ENCODE measurements around the gene NINL. TPM values are rescaled to one million over a fixed set of nuclear protein-coding genes. Genes with fewer than 3 reads are reported as not detected.
"Not testable (repeated sequence)": the region's sequence is repeated elsewhere in the genome, so short reads cannot be mapped to it uniquely, and the experiment has no call there.

Gene NINL
- total RNA-seq, 4 donors from 2014 or later, result 0.24 to 6.1 (median 0.88) TPM

DNA sequence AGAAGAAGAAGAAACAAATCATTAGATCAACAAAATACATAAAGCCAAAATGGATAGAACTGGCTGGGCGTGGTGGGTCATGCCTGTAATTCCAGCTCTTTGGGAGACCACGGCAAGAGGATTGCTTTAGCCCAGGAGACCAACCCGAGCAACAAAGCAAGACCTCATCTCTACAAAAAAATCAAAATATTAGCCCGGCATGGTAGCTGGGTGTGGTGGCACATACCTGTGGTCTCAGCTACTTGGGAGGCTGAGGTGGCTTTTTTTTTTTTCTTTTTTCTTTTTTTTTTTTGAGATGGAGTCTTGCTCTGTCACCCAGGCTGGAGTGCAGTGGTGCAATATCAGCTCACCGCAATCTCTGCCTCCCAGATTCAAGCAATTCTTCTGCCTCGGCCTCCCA is 21.5 kb downstream of the NINL start:
- no peak for ATAC-seq
- TF ChIP-seq POLR2A (IDR thresholded peaks at IDR 0.05), result no peak
- TF ChIP-seq, protein P1, sequence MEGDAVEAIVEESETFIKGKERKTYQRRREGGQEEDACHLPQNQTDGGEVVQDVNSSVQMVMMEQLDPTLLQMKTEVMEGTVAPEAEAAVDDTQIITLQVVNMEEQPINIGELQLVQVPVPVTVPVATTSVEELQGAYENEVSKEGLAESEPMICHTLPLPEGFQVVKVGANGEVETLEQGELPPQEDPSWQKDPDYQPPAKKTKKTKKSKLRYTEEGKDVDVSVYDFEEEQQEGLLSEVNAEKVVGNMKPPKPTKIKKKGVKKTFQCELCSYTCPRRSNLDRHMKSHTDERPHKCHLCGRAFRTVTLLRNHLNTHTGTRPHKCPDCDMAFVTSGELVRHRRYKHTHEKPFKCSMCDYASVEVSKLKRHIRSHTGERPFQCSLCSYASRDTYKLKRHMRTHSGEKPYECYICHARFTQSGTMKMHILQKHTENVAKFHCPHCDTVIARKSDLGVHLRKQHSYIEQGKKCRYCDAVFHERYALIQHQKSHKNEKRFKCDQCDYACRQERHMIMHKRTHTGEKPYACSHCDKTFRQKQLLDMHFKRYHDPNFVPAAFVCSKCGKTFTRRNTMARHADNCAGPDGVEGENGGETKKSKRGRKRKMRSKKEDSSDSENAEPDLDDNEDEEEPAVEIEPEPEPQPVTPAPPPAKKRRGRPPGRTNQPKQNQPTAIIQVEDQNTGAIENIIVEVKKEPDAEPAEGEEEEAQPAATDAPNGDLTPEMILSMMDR (IDR thresholded peaks at IDR 0.05 in 4 of 5, conservative IDR thresholded peaks at IDR 0.05 in 1 of 5), result no peak
- H3K4me3 ChIP-seq, result no peak overlapping the region

DNA sequence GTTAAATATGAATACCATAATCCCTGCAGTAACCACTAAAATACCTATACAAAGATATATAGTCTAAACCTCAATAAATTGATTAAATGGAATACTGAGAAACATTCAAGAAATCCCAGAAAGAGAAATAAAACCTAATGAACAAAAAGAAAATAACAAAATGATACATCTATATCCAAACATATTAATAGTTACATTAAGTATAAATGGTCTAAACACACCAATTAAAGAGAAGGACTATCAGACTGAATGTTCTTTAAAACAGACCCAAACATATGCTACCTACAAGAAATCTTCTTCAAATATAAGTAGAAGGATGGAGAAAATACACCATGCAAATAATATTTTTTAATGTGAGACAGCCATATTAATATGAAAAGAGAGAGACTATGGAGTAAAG is 22.0 kb downstream of the NINL start:
- Histone ChIP-seq H3K27ac (no peak overlapping the region), H3K4me3 (no peak overlapping the region), H3K36me3 (no peaks in the 10 kb centered on the region), H3K27me3 (no peaks in the 10 kb centered on the region), H3K4me1 (no peaks in the 10 kb centered on the region), H3K9me3 (peaks cover 0 to 6% (median 0%) of the 10 kb centered on the region in 3 donors)
- ATAC-seq, result no peak
- TF ChIP-seq, protein P1 (IDR thresholded peaks at IDR 0.05 in 4 of 5, conservative IDR thresholded peaks at IDR 0.05 in 1 of 5), result no peak
- no peak for TF ChIP-seq POLR2A (IDR thresholded peaks at IDR 0.05)
- no peak for DNase-seq
- in situ Hi-C loops (cut with MboI; ENCODE audit: low sequenced_read_pairs in 4 of 4) (no loop called here), intact Hi-C loops (cut with DNase I; ENCODE audit: low total_unique reads) (no loop called here)

More for the DNA sequence above, 21.5 kb downstream of the NINL start:
- H3K27me3 ChIP-seq, result no peaks in the 10 kb centered on the region
- H3K4me1 ChIP-seq, result no peaks in the 10 kb centered on the region
- H3K36me3 ChIP-seq, result no peaks in the 10 kb centered on the region
- in situ Hi-C loops (cut with MboI; ENCODE audit: low sequenced_read_pairs in 4 of 4), result no loop called here
- intact Hi-C loops (cut with DNase I; ENCODE audit: low total_unique reads), result no loop called here
- peaks cover 0 to 6% (median 0%) of the 10 kb centered on the region in 3 donors for H3K9me3 ChIP-seq
- H3K27ac ChIP-seq, result no peak overlapping the region
- DNase-seq, result no peak

DNA sequence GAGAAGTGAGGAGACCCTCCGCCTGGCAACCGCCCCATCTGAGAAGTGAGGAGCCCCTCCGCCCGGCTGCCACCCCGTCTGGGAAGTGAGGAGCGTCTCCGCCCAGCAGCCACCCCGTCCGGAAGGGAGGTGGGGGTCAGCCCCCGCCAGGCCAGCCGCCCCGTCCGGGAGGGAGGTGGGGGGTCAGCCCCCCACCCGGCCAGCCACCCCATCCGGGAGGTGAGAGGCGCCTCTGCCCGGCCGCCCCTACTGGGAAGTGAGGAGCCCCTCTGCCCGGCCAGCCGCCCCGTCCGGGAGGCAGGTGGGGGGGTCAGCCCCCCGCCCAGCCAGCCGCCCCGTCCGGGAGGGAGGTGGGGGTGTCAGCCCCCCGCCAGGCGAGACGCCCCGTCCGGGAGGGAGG is 23.6 kb downstream of the NINL start:
- in situ Hi-C loops (cut with MboI; ENCODE audit: low sequenced_read_pairs in 4 of 4); H3K36me3 ChIP-seq: not testable (repeated sequence)

DNA sequence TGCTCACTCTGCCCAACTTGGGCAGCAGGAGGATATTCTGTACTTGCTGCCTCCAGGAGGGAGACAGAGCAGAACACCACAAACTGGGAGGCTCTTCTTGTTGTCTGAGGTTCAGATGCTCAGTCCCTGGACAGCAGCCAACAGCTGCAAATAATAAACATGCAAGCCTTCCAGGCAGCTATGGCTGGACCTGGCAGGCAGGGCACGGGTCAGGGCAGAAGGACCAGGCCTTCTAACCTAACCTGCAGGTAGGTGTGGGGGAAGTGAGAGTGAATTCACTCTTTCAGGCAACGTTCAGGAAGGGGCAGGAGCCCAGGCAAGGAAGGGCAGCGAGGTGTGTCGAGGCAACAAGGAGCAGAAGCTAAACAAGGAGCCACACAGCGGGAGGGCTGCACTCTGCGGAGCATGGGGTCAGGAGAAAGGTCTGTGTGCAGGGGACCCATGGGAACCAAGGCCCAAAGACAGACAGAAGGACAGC is 31.5 kb downstream of the NINL start:
- Histone ChIP-seq H3K4me1 (no peaks in the 10 kb centered on the region), H3K9me3 (no peaks in the 10 kb centered on the region), H3K27me3 (no peaks in the 10 kb centered on the region), H3K4me3 (no peak overlapping the region), H3K36me3 (no peaks in the 10 kb centered on the region), H3K27ac (no peak overlapping the region)
- TF ChIP-seq POLR2A (IDR thresholded peaks at IDR 0.05), result no peak
- TF ChIP-seq, protein P1 (IDR thresholded peaks at IDR 0.05 in 4 of 5, conservative IDR thresholded peaks at IDR 0.05 in 1 of 5), result no peak
- intact Hi-C loops (cut with DNase I; ENCODE audit: low total_unique reads) (no loop called here), in situ Hi-C loops (cut with MboI; ENCODE audit: low sequenced_read_pairs in 4 of 4) (no loop called here)
- no peak for DNase-seq
- no peak for ATAC-seq

More for the DNA sequence above, 23.6 kb downstream of the NINL start:
- DNase-seq; H3K4me3 ChIP-seq; H3K27me3 ChIP-seq; intact Hi-C loops (cut with DNase I; ENCODE audit: low total_unique reads); ATAC-seq; H3K9me3 ChIP-seq; H3K4me1 ChIP-seq; H3K27ac ChIP-seq: not testable (repeated sequence)

DNA sequence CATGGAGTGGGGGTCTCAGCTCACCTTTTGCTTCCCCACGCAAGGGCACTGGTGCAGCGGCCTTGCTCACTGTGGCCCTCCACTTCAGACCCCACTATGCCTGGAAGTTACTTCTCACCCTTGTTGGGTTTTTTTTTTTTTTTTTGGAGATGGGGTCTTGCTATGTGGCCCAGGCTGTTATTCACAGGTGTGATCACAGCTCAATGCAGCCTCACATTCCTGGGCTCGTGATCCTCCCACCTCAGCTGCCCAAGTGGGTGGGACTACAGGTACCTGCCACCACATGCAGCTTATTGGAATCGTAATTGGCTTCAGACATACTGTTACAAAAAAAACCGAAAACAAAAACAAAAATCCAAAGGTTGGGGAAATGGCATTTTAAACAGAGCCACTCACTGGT is 32.4 kb downstream of the NINL start:
- intact Hi-C loops (cut with DNase I; ENCODE audit: low total_unique reads) (no loop called here), in situ Hi-C loops (cut with MboI; ENCODE audit: low sequenced_read_pairs in 4 of 4) (no loop called here)
- H3K27me3 ChIP-seq, result no peaks in the 10 kb centered on the region
- TF ChIP-seq, protein P1 (IDR thresholded peaks at IDR 0.05 in 4 of 5, conservative IDR thresholded peaks at IDR 0.05 in 1 of 5), result no peak
- no peak for TF ChIP-seq POLR2A (IDR thresholded peaks at IDR 0.05)
- H3K36me3 ChIP-seq, result no peaks in the 10 kb centered on the region
- no peak overlapping the region for H3K27ac ChIP-seq
- H3K4me1 ChIP-seq, result no peaks in the 10 kb centered on the region
- H3K4me3 ChIP-seq, result no peak overlapping the region
- ATAC-seq, result no peak
- no peak for DNase-seq
- no peaks in the 10 kb centered on the region for H3K9me3 ChIP-seq

Measured in gastrocnemius medialis (tissue), 4 donors.